ENCODE data around the gene LY6G5B. TPM values are rescaled to one million over a fixed set of nuclear protein-coding genes. Genes with fewer than 3 reads are reported as not detected.

The LY6G5B gene
- total RNA-seq, 1 experiment from 2014 or later = 14.4 TPM

- intact Hi-C loops (cut with micrococcal nuclease) = loop anchor here (1.0 to 2.0 kb wide), 2 partner anchors 7 to 106 kb away; partner anchors contain the start of genes ATP6V1G2, C6orf47 and NFKBIL1
- CTCF ChIA-PET = interaction anchor here (0.7 to 1.6 kb wide), 7 partner anchors 11 to 317 kb away, joined by 3 to 9 read pairs (median 4); partner anchors contain the start of gene ATP6V1G2
- H3K4me1 Mint-ChIP-seq (ENCODE audit: insufficient read depth, unreplicated experiment) = peaks cover 36% of the 10 kb centered on the region
Measured at GRCh38 chr6:31652925-31653724, 16.7 kb upstream of the LY6G5B start.

GRCh38 chr6:31654574-31655348 lies 15.0 kb upstream of the LY6G5B start:
- no peak overlapping the region for H3K4me3 Mint-ChIP-seq (ENCODE audit: unreplicated experiment)
- H3K4me1 Mint-ChIP-seq (ENCODE audit: insufficient read depth, unreplicated experiment) = peaks cover 43% of the 10 kb centered on the region
- H3K27ac Mint-ChIP-seq (ENCODE audit: low read depth, unreplicated experiment) = no peak overlapping the region
- intact Hi-C loops (cut with micrococcal nuclease) = no loop called here
- no TSS peak for BruUV-seq (replicated peaks)
- CTCF ChIA-PET = interaction anchor here (0.6 to 1.6 kb wide), 5 partner anchors 9 to 298 kb away, joined by 3 to 9 read pairs (median 4); partner anchors contain the start of gene CSNK2B
- TF ChIP-seq, protein P1, sequence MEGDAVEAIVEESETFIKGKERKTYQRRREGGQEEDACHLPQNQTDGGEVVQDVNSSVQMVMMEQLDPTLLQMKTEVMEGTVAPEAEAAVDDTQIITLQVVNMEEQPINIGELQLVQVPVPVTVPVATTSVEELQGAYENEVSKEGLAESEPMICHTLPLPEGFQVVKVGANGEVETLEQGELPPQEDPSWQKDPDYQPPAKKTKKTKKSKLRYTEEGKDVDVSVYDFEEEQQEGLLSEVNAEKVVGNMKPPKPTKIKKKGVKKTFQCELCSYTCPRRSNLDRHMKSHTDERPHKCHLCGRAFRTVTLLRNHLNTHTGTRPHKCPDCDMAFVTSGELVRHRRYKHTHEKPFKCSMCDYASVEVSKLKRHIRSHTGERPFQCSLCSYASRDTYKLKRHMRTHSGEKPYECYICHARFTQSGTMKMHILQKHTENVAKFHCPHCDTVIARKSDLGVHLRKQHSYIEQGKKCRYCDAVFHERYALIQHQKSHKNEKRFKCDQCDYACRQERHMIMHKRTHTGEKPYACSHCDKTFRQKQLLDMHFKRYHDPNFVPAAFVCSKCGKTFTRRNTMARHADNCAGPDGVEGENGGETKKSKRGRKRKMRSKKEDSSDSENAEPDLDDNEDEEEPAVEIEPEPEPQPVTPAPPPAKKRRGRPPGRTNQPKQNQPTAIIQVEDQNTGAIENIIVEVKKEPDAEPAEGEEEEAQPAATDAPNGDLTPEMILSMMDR (IDR thresholded peaks at IDR 0.05; ENCODE audit: unreplicated experiment) = no peak
- H3K9me3 Mint-ChIP-seq (ENCODE audit: unreplicated experiment) = no peaks in the 10 kb centered on the region
- H3K27me3 Mint-ChIP-seq (ENCODE audit: insufficient read depth, unreplicated experiment) = no peaks in the 10 kb centered on the region
- DNase-seq (ENCODE audit: unreplicated experiment) = no peak
- POLR2A ChIA-PET = interaction anchor here (0.7 to 7.1 kb wide), 7 partner anchors 9 to 302 kb away, joined by 3 to 263 read pairs (median 6); partner anchors contain the start of genes C6orf47, CSNK2B, DDX39B and GPANK1
- peaks cover 50% of the 10 kb centered on the region for H3K36me3 Mint-ChIP-seq (ENCODE audit: insufficient read depth, unreplicated experiment)

More at GRCh38 chr6:31652925-31653724, 16.7 kb upstream of the LY6G5B start:
- Mint-ChIP-seq H3K4me3 (ENCODE audit: unreplicated experiment) (peak overlapping the region; percentile 100), H3K9me3 (ENCODE audit: unreplicated experiment) (no peaks in the 10 kb centered on the region), H3K36me3 (ENCODE audit: insufficient read depth, unreplicated experiment) (peaks cover 55% of the 10 kb centered on the region), H3K27ac (ENCODE audit: low read depth, unreplicated experiment) (peak overlapping the region; percentile 98), H3K27me3 (ENCODE audit: insufficient read depth, unreplicated experiment) (no peaks in the 10 kb centered on the region)
- DNase-seq (ENCODE audit: unreplicated experiment) = no peak
- TSS peak; percentile 89 for BruUV-seq (replicated peaks)
- POLR2A ChIA-PET = interaction anchor here (0.5 to 7.1 kb wide), 49 partner anchors 10 to 1961 kb away, joined by 3 to 263 read pairs (median 5); partner anchors contain the start of genes ABHD16A, ATF6B, ATP6V1G2 and BRD2
- TF ChIP-seq, protein P1 (IDR thresholded peaks at IDR 0.05; ENCODE audit: unreplicated experiment) = no peak

DNA sequence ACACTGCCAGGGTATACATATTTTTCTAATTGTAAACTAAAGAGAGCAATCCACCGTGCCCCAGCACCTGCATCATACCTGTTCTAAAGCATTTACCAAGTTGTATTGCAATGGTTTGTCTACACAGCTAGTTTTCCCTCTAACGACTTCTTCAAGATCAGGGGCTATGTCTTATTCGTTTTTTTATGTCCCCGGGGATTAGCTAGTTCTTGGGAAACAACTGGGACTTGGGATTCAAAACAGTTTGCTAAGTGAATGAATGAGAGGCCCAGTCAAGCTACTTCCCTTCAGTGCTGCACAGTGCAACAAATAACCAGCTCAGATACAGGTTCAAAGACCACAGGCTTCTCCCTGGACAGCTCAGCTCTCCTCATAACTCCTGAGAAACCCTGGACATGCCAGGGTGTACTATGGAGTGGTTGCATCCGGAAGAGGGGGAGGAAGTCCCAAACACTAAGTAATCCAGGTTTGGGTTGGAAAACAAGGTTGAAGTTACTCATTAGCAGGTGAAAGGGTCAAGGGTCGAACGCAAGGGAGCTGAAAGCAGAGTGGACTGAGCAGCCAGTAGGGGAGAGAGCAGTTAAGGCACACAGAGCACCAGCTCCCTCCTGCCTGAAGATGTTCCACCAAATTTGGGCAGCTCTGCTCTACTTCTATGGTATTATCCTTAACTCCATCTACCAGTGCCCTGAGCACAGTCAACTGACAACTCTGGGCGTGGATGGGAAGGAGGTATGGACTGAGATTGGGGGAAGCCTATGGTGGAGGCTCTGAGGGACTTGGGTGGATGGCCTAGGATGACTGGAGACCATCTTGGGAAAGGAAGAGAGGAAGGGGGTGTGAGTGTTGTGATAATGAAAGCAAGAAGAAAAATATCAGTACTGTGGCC lies 14.2 kb upstream of the LY6G5B start, which contains the start of gene APOM:
TSS of gene APOM (plus strand) at position 546 of the 889 bp plus-strand sequence. CDS start at position 619, 73 bp downstream.
- Mint-ChIP-seq H3K27me3 (ENCODE audit: insufficient read depth, unreplicated experiment) (no peaks in the 10 kb centered on the region), H3K9me3 (ENCODE audit: unreplicated experiment) (no peaks in the 10 kb centered on the region), H3K27ac (ENCODE audit: low read depth, unreplicated experiment) (no peak within 1 kb of the TSS), H3K36me3 (ENCODE audit: insufficient read depth, unreplicated experiment) (peaks cover 46% of the 10 kb centered on the region), H3K4me1 (ENCODE audit: insufficient read depth, unreplicated experiment) (peaks cover 40% of the 10 kb centered on the region), H3K4me3 (ENCODE audit: unreplicated experiment) (no peak within 1 kb of the TSS)
- DNase-seq (ENCODE audit: unreplicated experiment) = no peak
- ChIA-PET CTCF (interaction anchor here (0.6 to 1.4 kb wide), 4 partner anchors 8 to 298 kb away, joined by 3 to 4 read pairs (median 4); partner anchors contain the start of gene CSNK2B), POLR2A (interaction anchor here (0.7 to 7.1 kb wide), 4 partner anchors 8 to 113 kb away, joined by 4 to 263 read pairs (median 62); partner anchors contain the start of genes AIF1, C6orf47, CSNK2B and GPANK1)
- no TSS peak for BruUV-seq (replicated peaks)
- intact Hi-C loops (cut with micrococcal nuclease) = no loop called here
- TF ChIP-seq, protein P1 (IDR thresholded peaks at IDR 0.05; ENCODE audit: unreplicated experiment) = no peak
